ENCODE measurements around the gene CXCL14.

Gene CXCL14, protein sequence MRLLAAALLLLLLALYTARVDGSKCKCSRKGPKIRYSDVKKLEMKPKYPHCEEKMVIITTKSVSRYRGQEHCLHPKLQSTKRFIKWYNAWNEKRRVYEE

DNA sequence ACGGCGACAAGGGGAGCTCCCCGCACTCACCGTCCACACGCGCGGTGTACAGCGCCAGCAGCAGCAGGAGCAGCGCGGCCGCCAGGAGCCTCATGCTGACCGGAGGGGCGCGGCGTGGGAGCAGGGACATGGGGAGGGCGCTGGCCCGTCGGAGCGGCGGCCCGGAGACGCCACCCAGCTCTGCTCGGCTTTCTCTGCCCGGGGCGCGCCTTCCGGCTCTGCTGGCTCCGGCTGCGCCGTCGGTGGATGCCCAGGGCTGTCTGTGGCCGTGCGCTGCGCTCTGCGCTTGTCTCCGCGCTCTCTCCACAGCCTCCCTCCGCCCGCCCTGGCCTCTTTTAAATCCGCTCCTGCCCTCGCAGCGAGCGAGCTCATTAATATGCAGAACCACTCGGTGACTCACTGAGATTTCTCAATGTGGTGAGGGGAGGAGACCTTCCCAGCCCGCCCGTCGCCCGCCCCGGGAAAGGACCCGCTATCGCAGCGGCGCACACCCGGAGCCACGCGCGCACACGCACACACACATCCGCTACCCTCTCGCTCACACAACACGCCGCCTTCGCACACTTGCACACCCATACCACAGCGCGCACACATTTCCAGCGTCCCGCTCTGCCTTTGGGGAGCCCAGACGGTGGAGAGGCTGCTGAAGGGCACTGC, at the start of gene CXCL14:
Gene CXCL14, minus strand, starts transcription at position 307 of the 657 bp plus-strand sequence. Its CDS starts 213 bp downstream, at position 94.
- DNase-seq (ENCODE audit: extremely low read depth, insufficient read length) = no peak
- Histone ChIP-seq H3K27me3 (replicated peaks; ENCODE audit: control insufficient read depth, insufficient read depth, low read length) (peaks cover 3% of the 10 kb centered on the region), H3K36me3 (ENCODE audit: control insufficient read depth, insufficient read depth, low read length) (no peaks in the 10 kb centered on the region), H3K4me3 (replicated peaks; ENCODE audit: low read depth, low read length) (no peak within 1 kb of the TSS)
- TF ChIP-seq, protein P1, sequence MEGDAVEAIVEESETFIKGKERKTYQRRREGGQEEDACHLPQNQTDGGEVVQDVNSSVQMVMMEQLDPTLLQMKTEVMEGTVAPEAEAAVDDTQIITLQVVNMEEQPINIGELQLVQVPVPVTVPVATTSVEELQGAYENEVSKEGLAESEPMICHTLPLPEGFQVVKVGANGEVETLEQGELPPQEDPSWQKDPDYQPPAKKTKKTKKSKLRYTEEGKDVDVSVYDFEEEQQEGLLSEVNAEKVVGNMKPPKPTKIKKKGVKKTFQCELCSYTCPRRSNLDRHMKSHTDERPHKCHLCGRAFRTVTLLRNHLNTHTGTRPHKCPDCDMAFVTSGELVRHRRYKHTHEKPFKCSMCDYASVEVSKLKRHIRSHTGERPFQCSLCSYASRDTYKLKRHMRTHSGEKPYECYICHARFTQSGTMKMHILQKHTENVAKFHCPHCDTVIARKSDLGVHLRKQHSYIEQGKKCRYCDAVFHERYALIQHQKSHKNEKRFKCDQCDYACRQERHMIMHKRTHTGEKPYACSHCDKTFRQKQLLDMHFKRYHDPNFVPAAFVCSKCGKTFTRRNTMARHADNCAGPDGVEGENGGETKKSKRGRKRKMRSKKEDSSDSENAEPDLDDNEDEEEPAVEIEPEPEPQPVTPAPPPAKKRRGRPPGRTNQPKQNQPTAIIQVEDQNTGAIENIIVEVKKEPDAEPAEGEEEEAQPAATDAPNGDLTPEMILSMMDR (IDR thresholded peaks at IDR 0.05; ENCODE audit: insufficient read depth, low read length, poor library complexity, severe bottlenecking) = no peak

DNA sequence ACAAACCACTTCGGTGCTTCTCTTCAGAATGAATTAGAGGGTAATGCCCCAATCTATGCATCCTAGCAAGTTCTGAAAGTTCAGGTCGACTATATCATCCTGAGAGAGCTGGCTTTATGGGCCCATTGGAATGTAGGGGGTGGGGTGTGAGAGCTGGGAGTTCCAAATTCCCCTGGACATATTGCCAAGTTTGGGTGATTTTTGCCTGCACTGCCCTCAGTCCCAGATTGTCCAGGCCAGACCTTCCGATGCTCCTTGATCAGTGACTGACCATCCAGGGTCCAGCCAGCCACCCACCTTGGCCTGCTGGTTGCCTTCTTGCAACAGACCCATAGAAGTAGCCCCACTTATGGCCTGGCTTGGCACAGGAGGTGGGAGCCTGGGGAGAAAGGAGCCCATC, 47.8 kb upstream of the CXCL14 start:
- no peak for DNase-seq (ENCODE audit: extremely low read depth, insufficient read length)
- Histone ChIP-seq H3K27me3 (replicated peaks; ENCODE audit: control insufficient read depth, insufficient read depth, low read length) (no peaks in the 10 kb centered on the region), H3K36me3 (ENCODE audit: control insufficient read depth, insufficient read depth, low read length) (no peaks in the 10 kb centered on the region), H3K4me3 (replicated peaks; ENCODE audit: low read depth, low read length) (no peak overlapping the region)
- TF ChIP-seq, protein P1 (IDR thresholded peaks at IDR 0.05; ENCODE audit: insufficient read depth, low read length, poor library complexity, severe bottlenecking) = no peak

DNA sequence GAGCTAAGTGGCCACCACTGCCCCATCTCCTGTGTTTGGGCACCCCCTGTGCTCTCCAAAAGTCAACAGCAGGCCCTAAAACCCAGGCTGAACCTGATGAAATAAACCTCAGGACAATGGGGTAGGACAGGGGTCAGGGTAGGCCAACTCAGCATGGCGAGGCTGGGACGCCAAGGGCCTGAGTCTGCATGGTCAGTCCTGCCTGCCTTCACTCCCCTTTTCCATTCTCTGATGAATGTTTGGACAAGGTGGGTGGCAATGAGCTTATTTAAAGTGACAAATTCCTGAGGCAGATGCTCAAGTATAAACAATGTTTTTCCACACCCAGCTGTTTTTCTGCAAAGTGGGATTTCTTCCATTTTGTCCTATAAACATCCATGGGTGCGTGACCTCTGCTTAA, 47.2 kb upstream of the CXCL14 start:
- TF ChIP-seq, protein P1 (IDR thresholded peaks at IDR 0.05; ENCODE audit: insufficient read depth, low read length, poor library complexity, severe bottlenecking) = no peak
- Histone ChIP-seq H3K36me3 (ENCODE audit: control insufficient read depth, insufficient read depth, low read length) (no peaks in the 10 kb centered on the region), H3K27me3 (replicated peaks; ENCODE audit: control insufficient read depth, insufficient read depth, low read length) (no peaks in the 10 kb centered on the region), H3K4me3 (replicated peaks; ENCODE audit: low read depth, low read length) (no peak overlapping the region)
- no peak for DNase-seq (ENCODE audit: extremely low read depth, insufficient read length)

DNA sequence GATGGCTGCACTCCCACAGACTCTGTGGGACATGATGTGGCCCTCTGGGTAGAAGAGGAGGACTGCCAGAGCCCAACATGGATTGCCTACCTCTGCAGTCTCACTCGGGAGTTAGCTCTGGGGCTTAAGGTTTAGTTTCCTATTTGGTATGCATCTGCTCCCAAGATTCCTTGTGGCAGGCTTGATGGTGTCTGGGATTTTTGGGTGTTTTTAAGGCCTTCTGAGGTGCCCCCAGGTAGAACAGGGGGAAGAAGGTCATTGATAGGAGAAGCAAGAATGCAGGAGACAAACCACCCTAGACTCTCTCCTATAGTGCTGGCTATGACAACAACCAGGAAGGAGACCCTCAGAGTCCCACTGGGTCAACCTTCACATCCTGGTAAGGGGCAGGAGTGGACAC, 46.7 kb upstream of the CXCL14 start:
- DNase-seq (ENCODE audit: extremely low read depth, insufficient read length) = no peak
- H3K27me3 ChIP-seq (replicated peaks; ENCODE audit: control insufficient read depth, insufficient read depth, low read length) = no peaks in the 10 kb centered on the region
- TF ChIP-seq, protein P1 (IDR thresholded peaks at IDR 0.05; ENCODE audit: insufficient read depth, low read length, poor library complexity, severe bottlenecking) = no peak
- H3K36me3 ChIP-seq (ENCODE audit: control insufficient read depth, insufficient read depth, low read length) = no peaks in the 10 kb centered on the region
- H3K4me3 ChIP-seq (replicated peaks; ENCODE audit: low read depth, low read length) = no peak overlapping the region

DNA sequence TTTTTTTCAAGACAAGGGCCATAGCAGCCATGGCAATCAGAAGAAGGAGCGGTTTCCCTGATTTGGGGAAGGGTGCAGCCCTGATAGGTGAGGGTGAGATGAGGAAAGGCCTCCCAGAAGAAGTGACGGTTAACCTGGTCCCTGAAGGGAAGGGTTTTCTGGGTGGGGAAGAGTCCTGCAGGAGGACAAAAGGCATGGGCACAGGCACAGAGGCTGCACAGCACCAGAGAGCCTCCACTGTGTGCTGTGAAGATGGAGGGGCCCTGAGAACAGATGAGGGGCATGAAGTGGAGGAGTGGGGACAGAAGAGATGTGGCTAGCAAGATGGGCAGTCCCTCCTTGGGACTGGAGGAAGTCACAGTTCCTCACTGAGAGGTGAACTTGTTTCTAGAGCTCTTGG, 46.3 kb upstream of the CXCL14 start:
- TF ChIP-seq, protein P1 (IDR thresholded peaks at IDR 0.05; ENCODE audit: insufficient read depth, low read length, poor library complexity, severe bottlenecking) = no peak
- DNase-seq (ENCODE audit: extremely low read depth, insufficient read length) = no peak
- no peaks in the 10 kb centered on the region for H3K27me3 ChIP-seq (replicated peaks; ENCODE audit: control insufficient read depth, insufficient read depth, low read length)
- no peaks in the 10 kb centered on the region for H3K36me3 ChIP-seq (ENCODE audit: control insufficient read depth, insufficient read depth, low read length)
- H3K4me3 ChIP-seq (replicated peaks; ENCODE audit: low read depth, low read length) = no peak overlapping the region
